ENCODE data around the gene TP53I13.
A peak's percentile ranks its signal among the peaks of the same experiment; 100 is the strongest.

DNA sequence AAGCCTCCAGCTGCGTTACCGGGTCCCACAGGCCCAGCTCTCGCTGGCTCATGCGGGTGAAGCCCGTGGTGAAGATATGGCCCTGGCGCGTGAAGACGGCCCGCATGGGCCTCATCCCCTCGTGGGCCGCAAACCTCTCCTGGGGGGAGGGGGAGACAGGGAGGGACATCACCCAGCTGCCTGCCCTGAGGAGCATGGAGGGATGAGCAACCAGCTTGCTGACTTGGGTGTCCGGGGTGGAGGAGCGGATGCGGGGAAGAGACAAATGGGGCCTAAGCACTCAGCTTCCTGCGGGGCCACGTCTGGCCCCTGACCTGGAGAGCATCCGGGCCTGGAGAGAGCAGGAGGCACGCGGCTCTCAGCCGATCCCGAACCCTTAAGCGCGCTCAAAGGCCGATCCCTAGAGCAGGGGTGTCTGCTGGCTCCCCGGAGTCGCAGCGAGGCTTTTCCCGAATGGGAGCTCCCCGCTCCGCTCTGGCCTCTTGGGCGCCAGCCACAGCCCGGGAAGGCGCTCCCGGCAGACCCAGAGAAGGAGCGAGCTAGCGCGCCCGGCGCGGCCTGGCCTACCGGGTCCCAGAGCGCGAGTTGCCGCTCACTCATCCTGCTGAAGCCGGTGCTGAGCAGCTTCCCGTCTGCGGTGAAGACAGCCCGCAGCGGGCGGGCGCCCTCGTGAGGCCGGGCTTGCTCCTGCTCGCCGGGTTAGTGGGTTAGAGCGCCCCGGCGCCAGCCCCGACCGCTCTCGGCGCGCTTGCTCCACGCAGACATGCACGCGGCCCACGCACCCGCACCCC lies 49.2 kb downstream of the TP53I13 start:
- TF ChIP-seq, protein P1, sequence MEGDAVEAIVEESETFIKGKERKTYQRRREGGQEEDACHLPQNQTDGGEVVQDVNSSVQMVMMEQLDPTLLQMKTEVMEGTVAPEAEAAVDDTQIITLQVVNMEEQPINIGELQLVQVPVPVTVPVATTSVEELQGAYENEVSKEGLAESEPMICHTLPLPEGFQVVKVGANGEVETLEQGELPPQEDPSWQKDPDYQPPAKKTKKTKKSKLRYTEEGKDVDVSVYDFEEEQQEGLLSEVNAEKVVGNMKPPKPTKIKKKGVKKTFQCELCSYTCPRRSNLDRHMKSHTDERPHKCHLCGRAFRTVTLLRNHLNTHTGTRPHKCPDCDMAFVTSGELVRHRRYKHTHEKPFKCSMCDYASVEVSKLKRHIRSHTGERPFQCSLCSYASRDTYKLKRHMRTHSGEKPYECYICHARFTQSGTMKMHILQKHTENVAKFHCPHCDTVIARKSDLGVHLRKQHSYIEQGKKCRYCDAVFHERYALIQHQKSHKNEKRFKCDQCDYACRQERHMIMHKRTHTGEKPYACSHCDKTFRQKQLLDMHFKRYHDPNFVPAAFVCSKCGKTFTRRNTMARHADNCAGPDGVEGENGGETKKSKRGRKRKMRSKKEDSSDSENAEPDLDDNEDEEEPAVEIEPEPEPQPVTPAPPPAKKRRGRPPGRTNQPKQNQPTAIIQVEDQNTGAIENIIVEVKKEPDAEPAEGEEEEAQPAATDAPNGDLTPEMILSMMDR (IDR thresholded peaks at IDR 0.05): peak; percentile 57 to 77 (median 67)
- TF ChIP-seq POLR2AphosphoS5 (IDR thresholded peaks at IDR 0.05): peak in 1 of 3 donors; percentile 8

Data from transverse colon (tissue), 4 donors.